ENCODE measurements around the gene PRELID3B.

PRELID3B gene

DNA sequence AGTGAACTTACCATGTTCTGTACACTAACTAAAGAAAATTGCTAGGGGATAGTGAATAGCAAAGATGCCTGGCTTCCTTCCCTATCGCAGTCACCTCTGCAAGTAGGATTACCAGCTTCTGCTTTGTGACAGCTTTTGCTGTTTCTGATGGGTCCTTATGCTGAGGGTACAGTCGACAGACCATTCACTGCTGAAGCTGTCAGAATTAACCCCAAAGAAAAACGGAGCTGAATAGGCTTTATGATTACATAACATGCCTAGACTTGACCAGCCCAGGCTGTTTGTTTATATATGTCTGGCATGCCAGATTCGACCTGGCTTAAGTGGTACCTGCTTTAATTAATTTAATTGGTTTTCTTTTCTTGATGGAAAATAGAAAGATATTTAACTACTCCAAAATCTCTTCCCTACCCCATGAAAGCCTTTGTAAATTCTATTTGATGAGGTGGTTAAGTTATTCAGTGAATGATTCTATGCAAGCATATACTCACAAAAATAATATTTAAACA is 21.7 kb upstream of the PRELID3B start:
- Histone ChIP-seq H3K4me3 (no peak overlapping the region), H3K27ac (no peak overlapping the region), H3K27me3 (peaks cover 0 to 3% of the 10 kb centered on the region in 2 donors), H3K9me3 (no peaks in the 10 kb centered on the region), H3K36me3 (no peaks in the 10 kb centered on the region), H3K4me1 (peaks cover 0 to 10% (median 4%) of the 10 kb centered on the region in 4 donors)
- TF ChIP-seq, protein P1, sequence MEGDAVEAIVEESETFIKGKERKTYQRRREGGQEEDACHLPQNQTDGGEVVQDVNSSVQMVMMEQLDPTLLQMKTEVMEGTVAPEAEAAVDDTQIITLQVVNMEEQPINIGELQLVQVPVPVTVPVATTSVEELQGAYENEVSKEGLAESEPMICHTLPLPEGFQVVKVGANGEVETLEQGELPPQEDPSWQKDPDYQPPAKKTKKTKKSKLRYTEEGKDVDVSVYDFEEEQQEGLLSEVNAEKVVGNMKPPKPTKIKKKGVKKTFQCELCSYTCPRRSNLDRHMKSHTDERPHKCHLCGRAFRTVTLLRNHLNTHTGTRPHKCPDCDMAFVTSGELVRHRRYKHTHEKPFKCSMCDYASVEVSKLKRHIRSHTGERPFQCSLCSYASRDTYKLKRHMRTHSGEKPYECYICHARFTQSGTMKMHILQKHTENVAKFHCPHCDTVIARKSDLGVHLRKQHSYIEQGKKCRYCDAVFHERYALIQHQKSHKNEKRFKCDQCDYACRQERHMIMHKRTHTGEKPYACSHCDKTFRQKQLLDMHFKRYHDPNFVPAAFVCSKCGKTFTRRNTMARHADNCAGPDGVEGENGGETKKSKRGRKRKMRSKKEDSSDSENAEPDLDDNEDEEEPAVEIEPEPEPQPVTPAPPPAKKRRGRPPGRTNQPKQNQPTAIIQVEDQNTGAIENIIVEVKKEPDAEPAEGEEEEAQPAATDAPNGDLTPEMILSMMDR (IDR thresholded peaks at IDR 0.05), result no peak
- no peak for DNase-seq
- intact Hi-C loops (cut with DNase I; ENCODE audit: low total_unique reads), result no loop called here

DNA sequence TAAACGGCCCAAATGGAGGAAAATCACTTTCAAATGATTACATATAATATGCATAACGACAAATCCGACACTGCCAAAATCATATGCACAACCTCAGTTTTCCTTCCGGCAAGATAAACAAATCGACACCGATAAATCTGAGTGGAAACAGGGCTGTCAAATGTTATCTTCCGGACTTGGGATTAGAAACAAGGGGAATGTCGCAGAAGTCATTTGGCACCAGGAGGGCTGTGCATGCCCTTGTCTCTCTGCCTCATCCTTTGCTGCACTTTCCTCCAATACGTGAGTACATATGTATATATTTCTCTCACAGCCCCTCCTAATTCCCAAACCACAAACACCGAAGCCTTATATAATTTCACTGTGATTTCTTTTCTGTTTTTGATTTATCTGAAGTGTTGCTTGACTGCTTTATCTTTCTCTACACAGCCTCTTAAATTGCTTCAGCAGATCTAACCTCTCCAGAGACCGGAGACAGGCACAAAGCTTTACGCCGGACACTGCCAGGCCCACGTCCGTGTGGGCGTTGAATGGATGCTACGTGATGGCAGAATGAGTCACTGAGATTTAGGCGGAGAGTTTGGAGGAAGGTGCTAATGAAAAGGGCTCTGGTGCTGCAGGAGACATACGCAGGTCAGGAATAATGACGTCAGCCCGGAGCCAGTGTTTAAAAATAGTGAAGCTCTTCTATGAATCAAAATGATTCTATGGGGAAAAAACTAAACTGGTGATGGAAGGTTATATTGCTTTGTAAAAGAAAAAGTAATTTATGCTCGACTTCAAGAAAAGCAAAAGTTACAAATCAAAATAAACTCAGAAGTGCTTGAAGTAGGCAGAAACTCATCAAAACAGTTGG is 21.0 kb upstream of the PRELID3B start:
- Histone ChIP-seq H3K27me3 (peaks cover 0 to 3% of the 10 kb centered on the region in 2 donors), H3K4me3 (no peak overlapping the region), H3K27ac (no peak overlapping the region), H3K36me3 (no peaks in the 10 kb centered on the region), H3K4me1 (peaks cover 0 to 10% (median 4%) of the 10 kb centered on the region in 4 donors), H3K9me3 (no peaks in the 10 kb centered on the region)
- no peak for DNase-seq
- TF ChIP-seq, protein P1 (IDR thresholded peaks at IDR 0.05), result no peak
- intact Hi-C loops (cut with DNase I; ENCODE audit: low total_unique reads), result no loop called here

DNA sequence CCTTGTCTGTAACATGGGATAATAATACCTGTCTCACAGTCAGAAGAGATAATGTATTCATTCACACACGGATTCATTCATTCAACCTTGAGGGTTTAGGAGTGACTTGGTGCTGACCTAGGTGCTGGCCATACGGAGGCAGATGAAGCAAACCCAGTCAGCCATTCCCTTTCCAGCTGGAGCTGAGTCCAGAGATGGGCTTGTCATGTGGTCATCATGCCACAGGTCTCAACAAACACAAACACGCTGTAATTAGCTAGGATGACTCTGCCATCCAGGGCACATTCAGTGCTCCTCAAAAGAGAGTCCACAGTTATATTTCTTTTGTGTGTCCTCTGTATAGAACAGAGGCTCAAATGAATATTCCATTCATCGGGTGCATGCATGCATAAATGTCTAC is 19.5 kb upstream of the PRELID3B start:
- no peak overlapping the region for H3K4me3 ChIP-seq
- H3K27ac ChIP-seq, result no peak overlapping the region
- peaks cover 0 to 10% (median 4%) of the 10 kb centered on the region in 4 donors for H3K4me1 ChIP-seq
- H3K27me3 ChIP-seq, result no peaks in the 10 kb centered on the region
- DNase-seq, result no peak
- intact Hi-C loops (cut with DNase I; ENCODE audit: low total_unique reads), result no loop called here
- TF ChIP-seq, protein P1 (IDR thresholded peaks at IDR 0.05), result no peak
- H3K9me3 ChIP-seq, result no peaks in the 10 kb centered on the region
- H3K36me3 ChIP-seq, result no peaks in the 10 kb centered on the region

DNA sequence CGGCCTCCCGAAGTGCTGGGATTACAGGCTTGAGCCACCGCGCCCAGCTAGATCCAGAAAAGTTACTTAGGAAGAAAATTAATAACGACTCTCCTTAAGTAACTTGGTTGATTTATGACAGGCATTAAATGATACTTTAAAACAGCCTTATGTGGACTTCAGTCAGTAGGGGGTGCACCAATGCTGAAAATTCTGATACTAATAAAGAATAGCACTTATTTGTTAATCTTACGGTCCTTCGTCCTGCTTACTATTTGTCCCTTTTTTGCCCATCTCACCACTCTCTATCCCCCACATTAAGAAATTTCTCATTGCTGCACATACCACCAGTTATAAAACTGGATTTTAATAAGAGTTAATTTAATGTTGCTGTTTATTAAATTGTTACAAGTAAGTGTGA is 12.7 kb upstream of the PRELID3B start:
- intact Hi-C loops (cut with DNase I; ENCODE audit: low total_unique reads), result no loop called here
- Histone ChIP-seq H3K36me3 (no peaks in the 10 kb centered on the region), H3K9me3 (no peaks in the 10 kb centered on the region), H3K4me3 (no peak overlapping the region), H3K4me1 (no peaks in the 10 kb centered on the region), H3K27ac (no peak overlapping the region), H3K27me3 (peaks cover 0 to 19% of the 10 kb centered on the region in 2 donors)
- TF ChIP-seq, protein P1 (IDR thresholded peaks at IDR 0.05), result peak in 1 of 2 experiments; percentile 16
- no peak for DNase-seq

DNA sequence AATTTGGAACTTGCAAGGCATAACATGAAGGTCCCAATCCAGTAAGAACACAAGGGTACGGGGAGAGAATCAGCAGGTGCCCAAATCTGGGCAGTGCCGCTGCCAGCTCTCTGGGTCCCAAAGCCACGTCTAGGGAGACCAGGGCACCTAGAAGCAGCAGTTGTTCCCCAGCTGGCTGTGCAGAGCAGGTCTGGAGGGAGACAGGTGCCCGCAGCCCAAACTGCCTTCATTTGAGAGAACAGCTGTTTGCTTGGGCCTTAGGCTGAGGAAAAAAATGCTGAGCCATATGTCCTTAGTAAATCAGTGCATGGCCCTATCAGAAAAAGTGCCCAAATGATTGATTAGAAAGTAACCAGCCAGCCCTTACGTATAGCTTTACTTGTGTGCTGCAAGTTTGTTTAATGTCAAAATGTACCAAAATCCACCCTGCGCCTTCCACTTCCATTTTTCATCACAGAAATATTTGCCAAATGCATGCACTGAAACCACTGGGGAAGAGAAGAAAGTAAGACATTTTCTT is 9.1 kb upstream of the PRELID3B start:
- H3K4me1 ChIP-seq, result no peaks in the 10 kb centered on the region
- H3K27ac ChIP-seq, result no peak overlapping the region
- TF ChIP-seq, protein P1 (IDR thresholded peaks at IDR 0.05), result no peak
- intact Hi-C loops (cut with DNase I; ENCODE audit: low total_unique reads), result no loop called here
- DNase-seq, result no peak
- H3K27me3 ChIP-seq, result peaks cover 0 to 27% of the 10 kb centered on the region in 2 donors
- no peaks in the 10 kb centered on the region for H3K36me3 ChIP-seq
- H3K4me3 ChIP-seq, result no peak overlapping the region
- no peaks in the 10 kb centered on the region for H3K9me3 ChIP-seq

Measured in tibial artery (tissue), 4 donors.